HepG2 (cell line): ENCODE measurements around the gene DDX24. TPM values are rescaled to one million over a fixed set of nuclear protein-coding genes. Genes with fewer than 3 reads are reported as not detected.

Source experiments
- ATF7-NPFF ChIP-seq: sonication (generic); formaldehyde crosslinking; IDR thresholded peaks from 2 replicates; pipeline ENCODE4 v1.8.1; 2023; ENCODE audit warnings: mild to moderate bottlenecking, low read depth, missing genetic modification reagents, moderate library complexity
- CREM ChIP-seq, 2 experiments: sonication (generic) in 1 of 2; formaldehyde crosslinking in 1 of 2; IDR thresholded peaks; 2 replicates each; pipeline versions ENCODE4 v1.4.0 to v1.6.1; 2016 to 2020; ENCODE audit warnings: antibody characterized with exemption in 1 of 2, mild to moderate bottlenecking in 1 of 2, missing genetic modification reagents in 1 of 2
- FOXA1 ChIP-seq, 2 experiments: fragments of 450-650 bp in 1 of 2; sonication (generic) in 1 of 2; formaldehyde crosslinking in 1 of 2; IDR thresholded peaks; 2 replicates each; pipeline versions ENCODE4 v1.4.0 to v1.6.1; 2016 to 2020; ENCODE audit warnings: missing genetic modification reagents in 1 of 2
- HMG20A ChIP-seq: IDR thresholded peaks from 2 replicates; pipeline ENCODE4 v1.6.1; 2016; ENCODE audit warnings: borderline replicate concordance
- JUND ChIP-seq: sonication (generic); formaldehyde crosslinking; IDR thresholded peaks from 2 replicates; pipeline ENCODE4 v1.8.0; 2022; ENCODE audit warnings: mild to moderate bottlenecking, missing genetic modification reagents
- MTERF4 ChIP-seq: sonication (generic); formaldehyde crosslinking; IDR thresholded peaks from 2 replicates; pipeline ENCODE4 v1.8.0; 2023; ENCODE audit warnings: mild to moderate bottlenecking, missing genetic modification reagents
- MTF1 ChIP-seq: sonication (generic); formaldehyde crosslinking; IDR thresholded peaks from 2 replicates; pipeline ENCODE4 v1.5.0; 2020; ENCODE audit warnings: missing genetic modification reagents
- MYPOP ChIP-seq: sonication (generic); formaldehyde crosslinking; IDR thresholded peaks from 2 replicates; pipeline ENCODE4 v1.8.1; 2023; ENCODE audit warnings: mild to moderate bottlenecking, moderate library complexity, missing genetic modification reagents
- NCOA2 ChIP-seq: sonication (generic); formaldehyde crosslinking; IDR thresholded peaks from 2 replicates; pipeline ENCODE4 v1.8.0; 2022; ENCODE audit warnings: inconsistent platforms
- REST ChIP-seq, 2 experiments: IDR thresholded peaks; 2 replicates each; pipeline ENCODE4 v1.6.1; 2011 to 2012; ENCODE audit warnings: low read length in 2 of 2, borderline replicate concordance in 1 of 2, low read depth in 1 of 2, mild to moderate bottlenecking in 1 of 2, moderate library complexity in 1 of 2
- SOX6 ChIP-seq, 2 experiments: fragments of 450-650 bp in 1 of 2; sonication (generic) in 1 of 2; formaldehyde crosslinking in 1 of 2; IDR thresholded peaks; 2 replicates each; pipeline versions ENCODE4 v1.4.0 to v1.6.1; 2017 to 2020; ENCODE audit warnings: antibody characterized with exemption in 1 of 2, mild to moderate bottlenecking in 1 of 2, missing genetic modification reagents in 1 of 2
- TCF7L2 ChIP-seq: IDR thresholded peaks from 2 replicates; pipeline ENCODE4 v1.6.1; 2011; ENCODE audit warnings: mild to moderate bottlenecking, low read depth, low read length, moderate library complexity
- ZFP37 ChIP-seq: sonication (generic); formaldehyde crosslinking; IDR thresholded peaks from 2 replicates; pipeline ENCODE4 v1.4.0; 2020; ENCODE audit warnings: missing genetic modification reagents, borderline replicate concordance
- ZHX1 ChIP-seq: sonication (generic); formaldehyde crosslinking; IDR thresholded peaks from 2 replicates; pipeline ENCODE4 v1.8.1; 2022; ENCODE audit warnings: low read depth, mild to moderate bottlenecking, missing genetic modification reagents
- ZNF10 ChIP-seq: sonication (generic); formaldehyde crosslinking; IDR thresholded peaks from 2 replicates; pipeline ENCODE4 v1.4.0; 2020; ENCODE audit warnings: mild to moderate bottlenecking, low read depth, missing genetic modification reagents, borderline replicate concordance
- ZNF121 ChIP-seq: sonication (generic); formaldehyde crosslinking; IDR thresholded peaks from 2 replicates; pipeline ENCODE4 v1.5.0; 2020; ENCODE audit warnings: mild to moderate bottlenecking, missing genetic modification reagents
- ZNF513 ChIP-seq: sonication (generic); formaldehyde crosslinking; conservative IDR thresholded peaks from 2 replicates; pipeline ENCODE4 v1.5.0; 2020; ENCODE audit warnings: missing genetic modification reagents
- ZNF781 ChIP-seq: sonication (generic); formaldehyde crosslinking; IDR thresholded peaks from 2 replicates; pipeline ENCODE4 v1.5.1; 2020; ENCODE audit warnings: borderline replicate concordance, mild to moderate bottlenecking, missing genetic modification reagents; ENCODE audit errors: not compliant biosample characterization
- ZSCAN9 ChIP-seq: IDR thresholded peaks from 2 replicates; pipeline ENCODE4 v1.6.1; 2016; ENCODE audit warnings: borderline replicate concordance
- polyA plus RNA-seq, 8 experiments: library from polyadenylated mRNA; depleted of rRNA in 3 of 8; stranded (reverse) in 7 of 8; unstranded in 1 of 8; fragments of >200 nt; fragmentation: Illumina TruSeq in 4 of 8; extraction: Trizol in 4 of 8; gene quantifications; 2 replicates each; pipeline versions ENCODE4 v1.2.1 to v1.2.3, GENCODE V29; 2011 to 2016; ENCODE audit warnings: low read depth in 4 of 8, missing spikeins in 1 of 8, mixed read lengths in 1 of 8; ENCODE audit not compliant: insufficient read depth in 1 of 8
- total RNA-seq, 5 experiments: library from RNA; depleted of rRNA; stranded (reverse); fragments of >200 nt; fragmentation: Illumina TruSeq; extraction: Trizol; gene quantifications; 2 replicates each; pipeline ENCODE4 v1.2.3, GENCODE V29; 2016; ENCODE audit warnings: low read depth in 1 of 5

DDX24 gene
- total and polyA plus RNA-seq, 2 of the 13 experiments (the other 11 are each of a cell fraction or from before 2014, with no cell fraction given), result 67.3 to 149 TPM

GRCh38 chr14:94058674-94059138 is 22.3 kb downstream of the DDX24 start (continued):
- TF ChIP-seq ZHX1 (CRISPR knock-in tag) (0 out of 2 replicates have a peak, but pooled peaks have one; percentile 21), REST (IDR thresholded peaks at IDR 0.05; ENCODE audit: borderline replicate concordance in 1 of 2, low read depth in 1 of 2, low read length in 2 of 2) (no peak), ZNF10 (CRISPR knock-in tag) (no peak), CREM (IDR thresholded peaks at IDR 0.05) (peak; percentile 66), CREM (CRISPR knock-in tag; IDR thresholded peaks at IDR 0.05) (no peak), HMG20A (0 out of 2 replicates have a peak, but pooled peaks have one; percentile 63), TCF7L2 (no peak), ZNF121 (CRISPR knock-in tag) (peak; percentile 100), ZNF781 (CRISPR knock-in tag) (no peak), NCOA2 (CRISPR knock-in tag) (peak; percentile 87), SOX6 (IDR thresholded peaks at IDR 0.05) (no peak), SOX6 (CRISPR knock-in tag; IDR thresholded peaks at IDR 0.05) (peak; percentile 74; the same call in 1 of the 2 replicates), JUND (CRISPR knock-in tag) (no peak), ZSCAN9 (CRISPR knock-in tag) (peak; percentile 39; the same call in 1 of the 2 replicates), MTERF4 (CRISPR knock-in tag) (0 out of 2 replicates have a peak, but pooled peaks have one; percentile 19), MYPOP (CRISPR knock-in tag) (no peak), ATF7-NPFF (no peak), ZFP37 (CRISPR knock-in tag) (peak; percentile 59; the same call in 1 of the 2 replicates), ZNF513 (CRISPR knock-in tag) (no peak), FOXA1 (IDR thresholded peaks at IDR 0.05) (no peak), FOXA1 (CRISPR knock-in tag; IDR thresholded peaks at IDR 0.05) (peak; percentile 86), MTF1 (CRISPR knock-in tag) (no peak)
